Endothelial cell of umbilical vein (primary cell): ENCODE data around the gene LIN7A.

ENCODE experiments used
- CTCF ChIP-seq, 2 donors: IDR thresholded peaks; 1 replicate in 1 of 2; 2 replicates in 1 of 2; pipeline ENCODE4 v1.5.1; 2011; ENCODE audit warnings: low read length in 2 of 2, mild to moderate bottlenecking in 2 of 2, moderate library complexity in 2 of 2, control low read depth in 1 of 2, inconsistent platforms in 1 of 2, low read depth in 1 of 2; ENCODE audit not compliant: insufficient read depth in 1 of 2; ENCODE audit errors: extremely low read depth in 1 of 2
- EZH2 ChIP-seq: IDR thresholded peaks from 2 replicates; pipeline ENCODE4 v1.6.1; 2012; ENCODE audit warnings: borderline replicate concordance, low read depth, mild to moderate bottlenecking, moderate library complexity, low read length, inconsistent platforms; ENCODE audit not compliant: severe bottlenecking
- POLR2A ChIP-seq: IDR thresholded peaks from 2 replicates; pipeline ENCODE4 v1.6.1; 2012; ENCODE audit warnings: low read depth, mild to moderate bottlenecking, control low read depth, low read length

DNA sequence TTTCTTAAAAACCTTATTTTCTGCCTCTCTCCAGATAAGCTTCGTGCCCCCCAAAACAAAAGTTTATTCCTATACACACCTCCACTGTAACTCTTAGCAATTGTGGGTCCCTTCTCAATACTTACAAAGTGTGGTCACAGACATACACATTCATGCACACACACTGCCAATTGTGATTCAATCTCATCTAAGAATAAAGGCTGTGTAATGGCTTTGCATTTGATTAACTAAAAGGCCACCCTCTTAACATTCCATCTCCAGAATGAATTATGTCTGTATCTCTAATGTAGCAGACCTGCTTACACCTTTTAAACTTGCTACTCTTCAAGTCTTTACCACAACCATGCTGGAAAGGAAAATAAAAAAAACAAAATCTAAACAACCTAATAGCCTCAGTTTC, 171.5 kb downstream of the LIN7A start:
- TF ChIP-seq CTCF (IDR thresholded peaks at IDR 0.05; ENCODE audit: extremely low read depth in 1 of 2, insufficient read depth in 1 of 2, low read depth in 1 of 2, low read length in 2 of 2), result no peak
- TF ChIP-seq POLR2A, result no peak
- TF ChIP-seq EZH2, result no peak
